ENCODE data around the gene POLR1F.

DNA sequence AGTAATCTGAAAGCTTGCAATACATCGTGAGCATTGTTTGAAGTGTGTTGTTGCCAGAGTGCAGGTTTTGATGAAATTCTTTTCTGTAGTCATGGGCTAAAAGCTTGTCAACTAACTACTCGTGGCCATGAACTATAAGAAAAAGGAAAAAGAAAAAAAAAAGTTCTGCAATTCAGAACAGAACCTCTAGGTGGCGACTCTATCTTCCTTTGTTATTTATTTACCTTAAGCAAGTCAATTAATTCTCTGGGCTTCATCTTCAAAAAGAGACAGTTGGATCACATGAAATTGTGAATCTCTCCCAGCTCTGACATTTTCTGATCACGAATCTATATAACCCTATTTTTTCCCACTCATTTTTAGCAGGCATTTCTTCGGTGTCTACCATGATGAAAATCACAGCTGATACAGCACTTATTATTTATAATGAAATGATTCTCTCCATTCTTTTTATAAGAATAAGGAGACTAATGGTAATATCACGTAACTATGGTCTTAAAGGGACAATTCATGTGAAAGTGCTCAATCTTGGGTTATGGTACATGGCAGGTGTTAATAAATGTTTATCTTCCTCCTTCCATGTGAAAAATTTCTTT is 45.8 kb upstream of the POLR1F start:
- TF ChIP-seq CTCF (IDR thresholded peaks at IDR 0.05) (peak in 5 of 6 experiments; percentile 26 to 55 (median 43)), POLR2A (IDR thresholded peaks at IDR 0.05) (no peak)

Measured in thyroid gland (tissue), 4 donors.